Mesenchymal stem cell (in vitro differentiated cells and primary cell): ENCODE measurements around the gene LDB2.
A peak's percentile ranks its signal among the peaks of the same experiment; 100 is the strongest.
"Not testable (repeated sequence)": the region's sequence is repeated elsewhere in the genome, so short reads cannot be mapped to it uniquely, and the experiment has no call there.

ENCODE experiments used
- DNase-seq: peaks from one replicate; pipeline ENCODE4 v3.0.0-alpha.2; 2013
- H2AFZ ChIP-seq: one replicate; pipeline ENCODE4 v1.6.1; 2013; ENCODE audit warnings: low read depth, mild to moderate bottlenecking, control low read depth, inconsistent platforms, low read length, moderate library complexity
- H2AK5ac ChIP-seq: 2 replicates; pipeline ENCODE4 v1.6.1; 2013; ENCODE audit warnings: low read length, moderate library complexity, mild to moderate bottlenecking, inconsistent platforms; ENCODE audit not compliant: severe bottlenecking
- H2BK120ac ChIP-seq: one replicate; pipeline ENCODE4 v1.6.1; 2013; ENCODE audit warnings: low read depth, mild to moderate bottlenecking, inconsistent platforms, low read length, moderate library complexity
- H2BK12ac ChIP-seq, 2 experiments: one replicate each; pipeline ENCODE4 v1.6.1; 2013; ENCODE audit warnings: inconsistent platforms in 2 of 2, low read length in 2 of 2, mild to moderate bottlenecking in 2 of 2, moderate library complexity in 2 of 2, control low read depth in 1 of 2
- H2BK15ac ChIP-seq: one replicate; pipeline ENCODE4 v1.6.1; 2013; ENCODE audit warnings: mild to moderate bottlenecking, low read depth, inconsistent platforms; ENCODE audit not compliant: poor library complexity, severe bottlenecking
- H2BK5ac ChIP-seq: 2 replicates; pipeline ENCODE4 v1.6.1; 2013; ENCODE audit warnings: low read depth, mild to moderate bottlenecking, low read length, control low read depth, inconsistent platforms; ENCODE audit not compliant: poor library complexity, severe bottlenecking
- H3K14ac ChIP-seq, 2 experiments: one replicate each; pipeline ENCODE4 v1.6.1; 2013; ENCODE audit warnings: inconsistent platforms in 2 of 2, low read length in 2 of 2, control low read depth in 1 of 2, mild to moderate bottlenecking in 1 of 2, moderate library complexity in 1 of 2
- H3K18ac ChIP-seq, 2 experiments: one replicate each; pipeline ENCODE4 v1.6.1; 2013; ENCODE audit warnings: inconsistent platforms in 2 of 2, low read length in 2 of 2, control low read depth in 1 of 2, low read depth in 1 of 2, mild to moderate bottlenecking in 1 of 2
- H3K23ac ChIP-seq, 2 experiments: one replicate each; pipeline ENCODE4 v1.6.1; 2013; ENCODE audit warnings: inconsistent platforms in 2 of 2, low read length in 2 of 2, mild to moderate bottlenecking in 2 of 2, moderate library complexity in 2 of 2, control low read depth in 1 of 2
- H3K27ac ChIP-seq: 2 replicates; pipeline ENCODE4 v1.5.1; 2013; ENCODE audit warnings: mild to moderate bottlenecking, moderate library complexity, low read length, control low read depth, inconsistent platforms; ENCODE audit not compliant: poor library complexity, severe bottlenecking
- H3K27me3 ChIP-seq, 2 experiments: 2 replicates each; pipeline versions ENCODE4 v1.6.1 to v1.7.0; 2013; ENCODE audit warnings: low read length in 2 of 2, mild to moderate bottlenecking in 2 of 2, moderate library complexity in 2 of 2, control low read depth in 1 of 2, inconsistent platforms in 1 of 2; ENCODE audit not compliant: control insufficient read depth in 1 of 2, insufficient read depth in 1 of 2
- H3K36me3 ChIP-seq, 2 experiments: 2 replicates each; pipeline versions ENCODE4 v1.6.1 to v1.7.0; 2013; ENCODE audit warnings: low read length in 2 of 2, control low read depth in 1 of 2, inconsistent platforms in 1 of 2, low read depth in 1 of 2, mild to moderate bottlenecking in 1 of 2; ENCODE audit not compliant: insufficient read depth in 2 of 2, control insufficient read depth in 1 of 2
- H3K4ac ChIP-seq, 2 experiments: one replicate each; pipeline ENCODE4 v1.6.1; 2013; ENCODE audit warnings: inconsistent platforms in 2 of 2, low read length in 2 of 2, mild to moderate bottlenecking in 2 of 2, moderate library complexity in 2 of 2, control low read depth in 1 of 2, low read depth in 1 of 2
- H3K4me1 ChIP-seq: 2 replicates; pipeline ENCODE4 v1.6.1; 2013; ENCODE audit warnings: low read depth, low read length, control low read depth; ENCODE audit not compliant: control insufficient read depth, insufficient read depth
- H3K4me2 ChIP-seq: 2 replicates; pipeline ENCODE4 v1.6.1; 2013; ENCODE audit warnings: low read length, mild to moderate bottlenecking, inconsistent platforms; ENCODE audit not compliant: poor library complexity, severe bottlenecking
- H3K4me3 ChIP-seq, 2 experiments: 2 replicates each; pipeline versions ENCODE4 v1.5.1 to v1.7.0; 2013; ENCODE audit warnings: low read length in 2 of 2, mild to moderate bottlenecking in 2 of 2, control low read depth in 1 of 2, low read depth in 1 of 2; ENCODE audit not compliant: insufficient read depth in 1 of 2
- H3K79me1 ChIP-seq: replicated peaks from 2 replicates; pipeline ENCODE4 v1.6.1; 2013; ENCODE audit warnings: mild to moderate bottlenecking, control low read depth, low read length, inconsistent platforms; ENCODE audit not compliant: poor library complexity, severe bottlenecking
- H3K9ac ChIP-seq: 2 replicates; pipeline ENCODE4 v1.7.0; 2013; ENCODE audit warnings: mild to moderate bottlenecking, low read length, moderate library complexity
- H3K9me3 ChIP-seq: 2 replicates; pipeline ENCODE4 v1.7.0; 2013; ENCODE audit warnings: mild to moderate bottlenecking, low read length; ENCODE audit not compliant: control insufficient read depth
- H4K8ac ChIP-seq: one replicate; pipeline ENCODE4 v1.6.1; 2013; ENCODE audit warnings: inconsistent platforms, mild to moderate bottlenecking, low read length, moderate library complexity
- H4K91ac ChIP-seq: one replicate; pipeline ENCODE4 v1.6.1; 2013; ENCODE audit warnings: mild to moderate bottlenecking, low read length, inconsistent platforms
- WGBS: methylation state at CpG from one replicate; pipeline ENCODE4 v1.1.7; 2013; ENCODE audit warnings: mixed read lengths; 5-methylcytosine and 5-hydroxymethylcytosine counted together

The LDB2 gene

GRCh38 chr4:16524406-16524805 lies 374.0 kb downstream of the LDB2 start:
- no peak for DNase-seq
- Histone ChIP-seq H3K4me2 (no peak overlapping the region), H2AFZ (no peak overlapping the region), H4K8ac (no peak overlapping the region), H3K9me3 (no peaks in the 10 kb centered on the region), H2BK12ac (no peak overlapping the region), H3K4ac (no peak overlapping the region), H3K27me3 (no peaks in the 10 kb centered on the region), H2BK15ac (no peak overlapping the region), H3K36me3 (peaks cover 0 to 4% of the 10 kb centered on the region in 2 experiments), H2AK5ac (no peak overlapping the region), H3K23ac (no peak overlapping the region), H4K91ac (no peak overlapping the region), H3K14ac (no peak overlapping the region), H3K4me1 (no peaks in the 10 kb centered on the region), H3K9ac (no peak overlapping the region), H2BK120ac (no peak overlapping the region), H3K4me3 (no peak overlapping the region), H3K18ac (no peak overlapping the region), H3K79me1 (no peaks in the 10 kb centered on the region), H2BK5ac (no peak overlapping the region), H3K27ac (no peak overlapping the region)
- WGBS: 65% methylated on average over 5 of the region's 5 CpGs

GRCh38 chr4:16523526-16523925 lies 374.9 kb downstream of the LDB2 start:
- H3K27ac ChIP-seq, DNase-seq, H2BK120ac ChIP-seq, H2BK5ac ChIP-seq, H3K79me1 ChIP-seq, H2BK15ac ChIP-seq, H2AFZ ChIP-seq, H3K14ac ChIP-seq, H3K9me3 ChIP-seq, H2AK5ac ChIP-seq, H4K8ac ChIP-seq, H4K91ac ChIP-seq, H3K9ac ChIP-seq, H3K23ac ChIP-seq, H3K27me3 ChIP-seq, H2BK12ac ChIP-seq, H3K36me3 ChIP-seq, H3K4me1 ChIP-seq, H3K18ac ChIP-seq, H3K4ac ChIP-seq, H3K4me2 ChIP-seq, H3K4me3 ChIP-seq: not testable (repeated sequence)
- over 99% methylated on average over 3 of the region's 6 CpGs for WGBS

GRCh38 chr4:16521156-16521915 lies 377.1 kb downstream of the LDB2 start:
- no peak overlapping the region for H2BK5ac ChIP-seq
- H3K4me2 ChIP-seq: no peak overlapping the region
- H3K79me1 ChIP-seq: no peaks in the 10 kb centered on the region
- H3K14ac ChIP-seq: no peak overlapping the region
- no peak overlapping the region for H3K27ac ChIP-seq
- peaks cover 0 to 4% of the 10 kb centered on the region in 2 experiments for H3K36me3 ChIP-seq
- no peak overlapping the region for H3K23ac ChIP-seq
- no peak overlapping the region for H4K91ac ChIP-seq
- no peak overlapping the region for H2BK120ac ChIP-seq
- no peaks in the 10 kb centered on the region for H3K27me3 ChIP-seq
- H2BK15ac ChIP-seq: no peak overlapping the region
- DNase-seq: no peak
- no peak overlapping the region for H3K9ac ChIP-seq
- no peaks in the 10 kb centered on the region for H3K9me3 ChIP-seq
- no peak overlapping the region for H4K8ac ChIP-seq
- H3K4me3 ChIP-seq: no peak overlapping the region
- no peak overlapping the region for H2AK5ac ChIP-seq
- H3K4me1 ChIP-seq: no peaks in the 10 kb centered on the region
- no peak overlapping the region for H3K18ac ChIP-seq
- no peak overlapping the region for H3K4ac ChIP-seq
- H2AFZ ChIP-seq: peak overlapping the region; percentile 27
- H2BK12ac ChIP-seq: no peak overlapping the region
- 93% methylated on average over 1 of the region's 1 CpG for WGBS

GRCh38 chr4:16516796-16517439 lies 381.5 kb downstream of the LDB2 start:
- no peak overlapping the region for H2BK15ac ChIP-seq
- H2BK12ac ChIP-seq: no peak overlapping the region
- H4K91ac ChIP-seq: no peak overlapping the region
- no peak overlapping the region for H3K18ac ChIP-seq
- H2BK120ac ChIP-seq: no peak overlapping the region
- no peak overlapping the region for H2BK5ac ChIP-seq
- no peaks in the 10 kb centered on the region for H3K4me1 ChIP-seq
- H2AK5ac ChIP-seq: no peak overlapping the region
- peaks cover 0 to 4% of the 10 kb centered on the region in 2 experiments for H3K36me3 ChIP-seq
- no peak overlapping the region for H3K27ac ChIP-seq
- H3K27me3 ChIP-seq: no peaks in the 10 kb centered on the region
- DNase-seq: peak; percentile 63
- WGBS: 73% methylated on average over 5 of the region's 5 CpGs
- no peak overlapping the region for H3K4me3 ChIP-seq
- H3K23ac ChIP-seq: no peak overlapping the region
- no peak overlapping the region for H4K8ac ChIP-seq
- H3K4me2 ChIP-seq: no peak overlapping the region
- no peak overlapping the region for H2AFZ ChIP-seq
- no peak overlapping the region for H3K9ac ChIP-seq
- no peaks in the 10 kb centered on the region for H3K9me3 ChIP-seq
- no peak overlapping the region for H3K4ac ChIP-seq
- H3K79me1 ChIP-seq: no peaks in the 10 kb centered on the region
- H3K14ac ChIP-seq: no peak overlapping the region
